ENCODE results near the gene ABCE1. TPM values are rescaled to one million over a fixed set of nuclear protein-coding genes. Genes with fewer than 3 reads are reported as not detected.

The ABCE1 gene
- polyA plus RNA-seq, 10 donors, result 53.2 to 71.3 (median 63.9) TPM

- no peak for DNase-seq
Observed at GRCh38 chr4:145176641-145177432, 78.7 kb downstream of the ABCE1 start.

- peak in 1 of 3 donors; percentile 44 for DNase-seq
Observed at GRCh38 chr4:145177511-145177905, 79.4 kb downstream of the ABCE1 start.

- peak in 1 of 3 donors; percentile 50 for DNase-seq
Observed at GRCh38 chr4:145177906-145178538, 79.9 kb downstream of the ABCE1 start.

- no peak for DNase-seq
Observed at GRCh38 chr4:145178740-145179280, 80.7 kb downstream of the ABCE1 start.

Other genes with a start within 250 kb of the ABCE1 start
- gene ANAPC10, start 115 bp upstream of the ABCE1 start, polyA plus RNA-seq (ENCODE audit: insufficient read length in 10 of 10), result 10 to 100 TPM; 17.0 to 20.8 (median 18.5) TPM
- gene OTUD4, start 82.3 kb downstream of the ABCE1 start, polyA plus RNA-seq (ENCODE audit: insufficient read length in 10 of 10), result 100 to 1,000 TPM in 1 of 10 donors, 10 to 100 TPM in 9; 54.0 to 102 (median 75.1) TPM